Choroid plexus epithelial cell (primary cell): ENCODE data around the gene PGF.

Experiments
- DNase-seq: peaks from one replicate; pipeline ENCODE4 v3.0.0-alpha.2; 2010; ENCODE audit warnings: low read depth
- H3K4me3 ChIP-seq: 2 replicates; pipeline ENCODE4 v1.5.1; 2011; ENCODE audit warnings: low read depth, mild to moderate bottlenecking, control low read depth, low read length, moderate library complexity
- CTCF ChIP-seq: conservative IDR thresholded peaks from 2 replicates; pipeline ENCODE4 v1.5.1; 2011; ENCODE audit warnings: low read depth, mild to moderate bottlenecking, control low read depth, inconsistent platforms, low read length, moderate library complexity

PGF gene

GRCh38 chr14:74977901-74978385, 22.5 kb upstream of the PGF start:
- peak; percentile 13 for DNase-seq
- no peak for TF ChIP-seq CTCF
- H3K4me3 ChIP-seq, result no peak overlapping the region

GRCh38 chr14:74977164-74977900, 21.9 kb upstream of the PGF start:
- no peak overlapping the region for H3K4me3 ChIP-seq
- TF ChIP-seq CTCF, result no peak
- DNase-seq, result no peak

GRCh38 chr14:74976264-74977113, 21.1 kb upstream of the PGF start:
- DNase-seq, result no peak
- TF ChIP-seq CTCF, result no peak
- H3K4me3 ChIP-seq, result no peak overlapping the region

- TF ChIP-seq CTCF, result no peak
- H3K4me3 ChIP-seq, result no peak overlapping the region
- DNase-seq, result peak; percentile 52
Measured at GRCh38 chr14:74975059-74975810, 19.8 kb upstream of the PGF start.

GRCh38 chr14:74974364-74975058, 19.1 kb upstream of the PGF start:
- TF ChIP-seq CTCF, result no peak
- peak; percentile 61 for DNase-seq
- no peak overlapping the region for H3K4me3 ChIP-seq

GRCh38 chr14:74973905-74974363, 18.5 kb upstream of the PGF start:
- H3K4me3 ChIP-seq, result no peak overlapping the region
- no peak for DNase-seq
- TF ChIP-seq CTCF, result no peak
